Measurements from ENCODE around the gene FSTL5. TPM values are rescaled to one million over a fixed set of nuclear protein-coding genes. Genes with fewer than 3 reads are reported as not detected.

The FSTL5 gene
- total RNA-seq, 1 donor from 2014 or later = not detected

- no peak for TF ChIP-seq CTCF (conservative IDR thresholded peaks at IDR 0.05; ENCODE audit: low read depth, low read length)
- no peak for DNase-seq (ENCODE audit: low read depth)
- H3K4me3 ChIP-seq (ENCODE audit: low read depth, low read length) = no peak overlapping the region
Measured at GRCh38 chr4:161564230-161564834, 599.5 kb downstream of the FSTL5 start.

DNA sequence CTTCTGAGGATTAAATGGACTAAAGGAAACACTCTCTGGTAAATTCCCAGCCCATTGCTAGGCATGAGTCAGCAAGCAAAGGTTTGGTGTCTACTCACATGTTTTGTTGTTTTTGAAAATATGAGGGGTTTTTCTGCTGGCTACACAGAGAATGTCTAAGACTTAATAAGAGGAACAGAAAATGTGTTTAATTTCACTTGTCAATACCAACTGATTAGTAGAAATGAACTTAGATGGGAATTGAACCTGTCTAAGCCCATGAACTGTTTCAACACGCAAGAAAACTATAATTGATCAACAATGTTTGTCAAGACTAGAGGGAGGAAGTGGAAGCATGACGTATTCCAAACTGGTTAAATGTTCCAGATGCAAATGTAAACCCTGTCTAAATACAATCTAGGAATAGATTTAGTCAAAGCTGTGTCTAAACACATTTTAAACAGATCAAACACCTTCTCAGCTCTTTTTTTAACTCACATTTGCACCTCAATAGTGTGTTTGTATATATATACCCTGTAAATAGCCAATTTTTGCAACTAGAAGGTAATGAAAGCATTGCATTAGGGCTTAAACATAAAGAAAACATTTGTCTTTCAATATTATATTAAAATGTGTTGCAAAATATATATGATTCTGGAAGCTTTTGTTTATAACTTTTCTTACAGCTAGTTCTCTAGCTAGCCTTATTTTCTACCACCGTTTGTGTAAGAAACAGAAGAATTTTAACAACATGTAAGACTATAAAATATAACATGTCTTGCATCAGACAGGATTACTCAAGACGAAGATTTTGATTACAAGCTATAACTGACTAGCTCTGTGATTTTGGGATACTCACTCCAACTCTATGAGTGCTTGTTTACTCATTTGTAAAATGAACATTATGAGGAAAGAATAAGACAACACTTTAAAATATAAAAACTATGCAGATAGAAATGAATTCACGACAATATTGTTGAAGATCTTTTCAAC, 607.8 kb downstream of the FSTL5 start:
- no peak overlapping the region for H3K4me3 ChIP-seq (ENCODE audit: low read depth, low read length)
- TF ChIP-seq CTCF (conservative IDR thresholded peaks at IDR 0.05; ENCODE audit: low read depth, low read length) = no peak
- DNase-seq (ENCODE audit: low read depth) = peak; percentile 25

GRCh38 chr4:161554372-161554990, 609.3 kb downstream of the FSTL5 start:
- DNase-seq (ENCODE audit: low read depth) = no peak
- TF ChIP-seq CTCF (conservative IDR thresholded peaks at IDR 0.05; ENCODE audit: low read depth, low read length) = no peak
- H3K4me3 ChIP-seq (ENCODE audit: low read depth, low read length) = no peak overlapping the region

DNA sequence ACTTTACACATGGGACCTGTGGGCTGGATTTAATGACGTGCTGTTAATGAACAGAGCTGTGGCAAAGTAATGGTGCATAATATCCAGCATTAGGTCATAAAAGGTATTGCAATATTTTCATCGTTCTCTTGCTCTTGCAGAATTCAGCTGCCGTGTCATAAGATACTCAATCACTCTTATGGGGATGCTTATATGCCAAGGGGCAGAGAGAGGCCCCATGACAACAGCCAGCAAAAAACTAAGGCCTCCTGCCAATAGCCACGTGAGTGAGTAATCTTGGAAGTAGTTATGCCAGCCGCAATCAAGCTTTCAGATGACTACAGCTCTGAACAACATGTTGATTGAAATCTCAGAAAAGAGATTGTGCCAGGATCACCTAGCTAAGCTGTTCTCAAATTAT, 616.9 kb downstream of the FSTL5 start:
- TF ChIP-seq CTCF (conservative IDR thresholded peaks at IDR 0.05; ENCODE audit: low read depth, low read length) = no peak
- DNase-seq (ENCODE audit: low read depth) = no peak
- H3K4me3 ChIP-seq (ENCODE audit: low read depth, low read length) = no peak overlapping the region

DNA sequence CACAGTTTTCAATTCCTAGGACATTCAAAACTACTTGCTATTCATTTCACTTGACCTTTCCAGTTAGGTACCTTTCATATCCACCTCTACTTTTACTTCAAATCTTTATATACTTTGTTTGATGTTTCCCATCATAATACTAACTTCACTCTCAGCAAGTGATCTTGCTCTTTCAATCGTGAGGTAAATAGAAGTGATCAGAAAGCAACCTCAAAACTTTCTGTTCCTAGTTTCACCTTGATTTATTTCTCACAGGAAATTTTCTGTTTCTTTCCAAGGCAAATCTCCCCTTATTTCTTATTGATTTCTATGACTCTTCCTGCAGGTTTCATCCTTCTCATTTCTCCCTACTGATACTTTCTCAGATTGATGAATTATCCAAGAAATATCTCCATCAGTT, 623.5 kb downstream of the FSTL5 start:
- TF ChIP-seq CTCF (conservative IDR thresholded peaks at IDR 0.05; ENCODE audit: low read depth, low read length) = no peak
- no peak for DNase-seq (ENCODE audit: low read depth)
- H3K4me3 ChIP-seq (ENCODE audit: low read depth, low read length) = no peak overlapping the region

- DNase-seq (ENCODE audit: low read depth) = no peak
- no peak for TF ChIP-seq CTCF (conservative IDR thresholded peaks at IDR 0.05; ENCODE audit: low read depth, low read length)
- H3K4me3 ChIP-seq (ENCODE audit: low read depth, low read length) = no peak overlapping the region
Measured at GRCh38 chr4:161538941-161539340, 624.9 kb downstream of the FSTL5 start.

Measured in epithelial cell of proximal tubule (primary cell).